Activated T-helper 1 cell treated with anti-CD3 and anti-CD28 coated beads, Interleukin-12 subunit alpha, Interleukin-12 subunit beta, Interleukin-2, Interleukin-4 antibody, amounts not matched to agents 30 ng/mL and 10 ng/mL and 1 ng/mL, durations not matched to agents 14 hours and 24 hours and 36 hours (primary cell): ENCODE measurements around the gene ITPR1. TPM values are rescaled to one million over a fixed set of nuclear protein-coding genes. Genes with fewer than 3 reads are reported as not detected.

Experiments
- DNase-seq: peaks from one replicate; pipeline ENCODE4 v3.0.0; 2021; ENCODE audit warnings: low spot score
- H3K27ac Mint-ChIP-seq: one replicate; pipeline ENCODE4 v1.8.0; 2021; ENCODE audit warnings: mild to moderate bottlenecking, mixed read lengths
- H3K27me3 Mint-ChIP-seq: one replicate; pipeline ENCODE4 v1.8.0; 2022; ENCODE audit warnings: mild to moderate bottlenecking, moderate library complexity, mixed read lengths; ENCODE audit not compliant: insufficient read depth
- H3K36me3 Mint-ChIP-seq: one replicate; pipeline ENCODE4 v1.8.0; 2021; ENCODE audit warnings: low read depth, mixed read lengths
- H3K4me1 Mint-ChIP-seq: one replicate; pipeline ENCODE4 v1.8.0; 2021; ENCODE audit warnings: low read depth, mixed read lengths
- H3K4me3 Mint-ChIP-seq: one replicate; pipeline ENCODE4 v1.8.0; 2021; ENCODE audit warnings: mild to moderate bottlenecking, moderate library complexity, mixed read lengths
- H3K9me3 Mint-ChIP-seq: one replicate; pipeline ENCODE4 v1.8.0; 2021; ENCODE audit warnings: mixed read lengths
- intact Hi-C: fragments of 100-400 bp; cut with micrococcal nuclease; formaldehyde crosslinking; loops from one replicate; pipeline ENCODE4 v1.15.1; 2024
- total RNA-seq: library from RNA; stranded (reverse); gene quantifications from 2 replicates; pipeline ENCODE4 v1.2.3, GENCODE V29; 2022

Gene ITPR1
- total RNA-seq, 1 donor from 2014 or later = 108 TPM

DNA sequence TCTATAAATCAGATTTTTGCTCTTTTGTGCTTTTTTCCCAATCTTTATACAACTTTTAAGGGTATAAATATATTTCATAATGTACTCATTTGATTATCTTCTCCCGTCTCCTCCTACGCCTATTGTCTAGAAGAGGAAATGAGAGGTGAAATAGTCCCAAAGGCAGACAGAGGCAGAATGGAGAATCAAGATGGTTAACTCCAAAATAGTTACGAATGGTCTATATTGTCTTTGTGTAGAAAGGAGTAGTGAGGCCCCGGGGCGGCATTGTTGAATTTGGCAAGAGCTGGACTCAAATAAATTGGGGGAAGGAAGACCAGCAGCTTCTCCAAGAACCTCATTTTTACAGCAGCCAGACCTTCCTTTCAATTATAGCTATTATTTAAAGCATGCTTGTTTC lies 23.9 kb downstream of the ITPR1 start:
- H3K27ac Mint-ChIP-seq = no peak overlapping the region
- intact Hi-C loops = no loop called here
- H3K4me3 Mint-ChIP-seq = no peak overlapping the region
- peaks cover 34% of the 10 kb centered on the region for H3K36me3 Mint-ChIP-seq
- H3K9me3 Mint-ChIP-seq = no peaks in the 10 kb centered on the region
- H3K4me1 Mint-ChIP-seq = peaks cover 32% of the 10 kb centered on the region
- DNase-seq = no peak
- H3K27me3 Mint-ChIP-seq = no peaks in the 10 kb centered on the region

DNA sequence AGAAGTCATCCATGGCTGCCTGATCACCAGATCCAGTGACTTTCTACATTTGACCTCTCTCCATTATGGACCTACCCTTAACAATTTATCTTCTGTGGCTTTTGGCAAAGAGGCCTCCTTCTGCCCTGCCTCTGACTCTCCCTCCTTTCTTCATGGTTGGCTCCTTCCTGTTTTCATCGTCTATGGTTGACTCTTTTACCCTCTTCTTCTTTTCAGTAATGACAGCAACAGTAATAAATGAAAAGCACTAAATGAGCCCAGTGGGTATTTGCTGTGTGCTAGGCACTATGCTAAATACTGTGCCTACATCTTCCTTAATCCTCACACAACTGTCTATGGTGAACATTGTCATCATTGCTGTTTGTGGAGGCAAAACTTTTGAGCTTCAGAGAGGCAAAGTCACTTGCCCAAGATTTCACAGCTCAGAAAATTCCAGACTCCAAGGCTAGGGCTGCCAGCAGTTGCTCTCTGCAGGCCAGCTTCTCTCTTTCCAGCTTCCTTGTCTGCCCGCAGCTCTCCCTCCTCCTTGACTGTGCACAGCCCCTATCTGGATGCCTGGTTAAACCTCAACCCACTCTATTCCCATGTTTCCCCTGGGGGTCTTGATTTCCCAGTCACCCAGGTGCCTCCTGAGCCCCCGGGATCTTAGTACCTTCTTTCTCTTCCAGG lies 24.6 kb downstream of the ITPR1 start:
- H3K4me1 Mint-ChIP-seq = peaks cover 32% of the 10 kb centered on the region
- intact Hi-C loops = no loop called here
- H3K9me3 Mint-ChIP-seq = no peaks in the 10 kb centered on the region
- peaks cover 39% of the 10 kb centered on the region for H3K36me3 Mint-ChIP-seq
- H3K27me3 Mint-ChIP-seq = no peaks in the 10 kb centered on the region
- peak overlapping the region; percentile 62 for H3K27ac Mint-ChIP-seq
- H3K4me3 Mint-ChIP-seq = no peak overlapping the region
- no peak for DNase-seq

DNA sequence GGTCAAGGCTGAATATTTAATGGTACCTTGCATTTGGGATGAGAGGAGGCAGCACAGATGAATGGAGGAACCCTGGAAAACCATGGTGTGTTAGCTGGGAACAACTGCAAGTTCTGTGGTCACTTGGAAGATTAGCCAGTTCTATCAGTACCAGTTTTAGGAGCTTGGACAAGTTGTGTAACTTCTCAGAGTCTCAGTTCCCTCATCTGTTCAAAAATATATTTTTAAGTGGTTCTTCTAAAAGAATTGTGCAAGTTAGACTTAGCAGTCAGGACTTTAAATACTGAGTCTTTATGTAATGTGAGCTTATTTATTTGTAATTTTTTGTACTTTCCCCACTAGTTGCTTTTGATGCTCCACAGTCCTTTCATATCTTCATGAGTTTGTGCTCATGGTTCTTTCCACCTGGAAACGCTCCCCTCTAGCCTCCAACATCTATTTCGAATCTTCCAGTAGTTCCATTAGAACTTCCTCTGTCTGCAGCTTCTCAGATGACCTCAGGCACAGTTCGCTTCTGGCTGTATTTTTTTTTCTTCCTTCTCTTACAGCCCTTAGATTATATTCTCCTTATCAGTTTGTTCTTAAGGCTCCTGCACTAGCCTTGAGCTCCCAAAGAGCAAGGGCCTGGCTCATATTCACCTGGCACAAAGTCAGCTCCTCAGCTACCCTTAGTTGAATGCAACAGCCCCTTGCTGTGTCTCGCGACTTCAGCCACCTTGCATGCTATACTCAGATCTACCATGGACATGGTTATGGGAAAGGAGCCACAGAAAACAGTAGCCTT lies 27.1 kb downstream of the ITPR1 start:
- no peaks in the 10 kb centered on the region for H3K27me3 Mint-ChIP-seq
- no peak for DNase-seq
- H3K27ac Mint-ChIP-seq = peak overlapping the region; percentile 24
- H3K36me3 Mint-ChIP-seq = peaks cover 43% of the 10 kb centered on the region
- H3K4me1 Mint-ChIP-seq = peaks cover 35% of the 10 kb centered on the region
- H3K9me3 Mint-ChIP-seq = no peaks in the 10 kb centered on the region
- no peak overlapping the region for H3K4me3 Mint-ChIP-seq
- intact Hi-C loops = no loop called here

DNA sequence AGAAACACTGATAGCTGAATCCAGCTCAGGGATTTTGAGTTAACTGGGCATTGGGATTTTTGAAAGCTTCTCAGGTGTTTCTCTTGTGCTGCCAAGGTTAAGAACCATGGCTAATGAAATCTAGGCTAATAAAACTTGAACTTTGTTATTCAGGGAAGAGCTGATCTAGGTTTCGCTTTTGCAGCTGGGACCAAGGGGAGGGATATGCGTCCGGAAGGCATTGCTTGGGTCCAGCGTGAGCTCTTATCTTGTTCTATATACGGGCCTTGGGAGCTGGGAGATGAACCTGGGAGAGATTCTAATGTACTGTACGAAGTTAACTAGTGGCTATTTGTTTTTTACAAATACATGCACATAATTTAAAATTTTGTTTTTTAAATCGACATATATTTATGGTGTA lies 29.8 kb downstream of the ITPR1 start:
- Mint-ChIP-seq H3K4me3 (no peak overlapping the region), H3K9me3 (no peaks in the 10 kb centered on the region), H3K27me3 (no peaks in the 10 kb centered on the region), H3K4me1 (peaks cover 36% of the 10 kb centered on the region), H3K27ac (no peak overlapping the region), H3K36me3 (peaks cover 34% of the 10 kb centered on the region)
- no peak for DNase-seq
- intact Hi-C loops = no loop called here

DNA sequence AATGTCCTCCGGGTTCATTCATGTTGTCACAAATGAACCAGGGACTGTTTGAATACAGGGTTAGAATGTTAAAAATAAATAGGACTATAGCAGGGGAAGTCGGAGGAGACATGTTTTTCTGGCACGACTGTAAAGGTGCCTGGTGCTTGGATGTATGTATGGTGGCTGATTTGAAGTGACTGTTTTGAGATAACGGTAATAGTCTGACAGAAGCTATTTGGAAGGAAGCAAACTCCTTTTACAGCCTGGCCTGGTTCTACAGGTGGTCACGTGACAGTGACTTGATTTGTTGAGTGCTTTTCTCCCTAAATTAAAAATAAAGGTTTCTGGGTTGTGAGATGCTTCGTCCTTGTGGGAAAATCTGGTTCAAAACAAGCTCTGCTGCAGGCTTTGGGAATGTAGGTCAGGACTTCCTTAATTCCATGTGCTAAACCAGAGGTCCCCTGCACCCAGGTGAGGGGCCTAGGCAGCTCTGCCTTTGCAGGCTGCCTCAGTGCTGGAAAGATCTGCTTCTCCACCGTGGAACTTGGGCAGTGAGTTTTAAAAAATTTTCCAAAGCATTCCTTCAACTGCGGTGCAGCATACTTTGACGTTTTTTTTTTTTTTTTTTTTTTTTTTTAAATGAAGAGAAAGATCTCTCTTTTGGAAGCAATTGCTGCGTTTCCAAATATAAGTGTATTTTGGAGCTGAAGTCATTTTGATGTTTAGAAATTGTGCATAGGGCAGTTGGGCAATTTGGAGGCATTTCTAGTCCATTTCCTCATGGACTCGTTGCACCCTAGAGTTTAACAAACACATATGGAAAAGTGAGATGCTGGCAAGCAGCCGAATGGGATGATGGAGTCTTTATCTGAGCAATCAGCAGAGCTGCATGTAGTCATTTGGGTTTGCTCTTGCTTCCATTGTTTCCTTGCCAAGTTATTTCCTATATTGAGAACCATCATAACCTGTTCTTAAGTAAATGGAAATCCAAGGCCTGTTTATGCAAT lies 30.9 kb downstream of the ITPR1 start:
- intact Hi-C loops = no loop called here
- no peak overlapping the region for H3K27ac Mint-ChIP-seq
- H3K4me3 Mint-ChIP-seq = no peak overlapping the region
- DNase-seq = no peak
- no peaks in the 10 kb centered on the region for H3K27me3 Mint-ChIP-seq
- H3K9me3 Mint-ChIP-seq = no peaks in the 10 kb centered on the region
- peaks cover 28% of the 10 kb centered on the region for H3K36me3 Mint-ChIP-seq
- peaks cover 28% of the 10 kb centered on the region for H3K4me1 Mint-ChIP-seq

DNA sequence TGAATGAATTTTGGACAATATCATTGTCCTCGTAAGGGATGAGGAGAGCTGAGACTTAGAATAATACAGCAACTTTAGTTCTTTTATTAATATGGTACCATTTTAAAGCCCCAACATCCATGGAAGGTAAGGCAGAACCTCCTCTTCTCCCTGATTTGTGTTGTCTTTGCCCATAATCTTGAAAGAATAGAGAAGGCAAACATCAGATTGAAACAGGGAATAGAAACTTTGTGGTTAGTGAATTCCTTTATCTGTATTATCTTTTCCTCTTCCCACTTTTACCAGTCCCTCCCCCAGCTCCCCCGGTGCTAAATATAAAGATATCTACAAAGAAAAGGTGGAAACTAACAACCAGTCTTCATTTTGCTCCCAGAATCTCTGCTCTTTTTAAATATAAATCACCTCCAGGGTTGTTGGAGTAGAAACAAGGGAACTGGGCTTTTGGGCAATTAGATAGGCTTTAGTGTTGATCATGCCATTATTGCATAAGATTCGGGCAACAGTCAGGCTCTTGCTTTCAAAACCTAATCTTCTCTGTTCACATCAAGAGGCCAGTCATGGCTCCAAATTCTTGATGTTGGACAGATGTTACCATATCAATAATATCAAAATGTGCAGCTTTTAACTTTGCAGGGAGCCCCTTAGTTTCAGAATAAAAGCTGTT lies 32.5 kb downstream of the ITPR1 start:
- H3K27me3 Mint-ChIP-seq = no peaks in the 10 kb centered on the region
- H3K4me1 Mint-ChIP-seq = peaks cover 15% of the 10 kb centered on the region
- H3K27ac Mint-ChIP-seq = no peak overlapping the region
- no peaks in the 10 kb centered on the region for H3K9me3 Mint-ChIP-seq
- DNase-seq = no peak
- H3K4me3 Mint-ChIP-seq = no peak overlapping the region
- intact Hi-C loops = no loop called here
- peaks cover 19% of the 10 kb centered on the region for H3K36me3 Mint-ChIP-seq

DNA sequence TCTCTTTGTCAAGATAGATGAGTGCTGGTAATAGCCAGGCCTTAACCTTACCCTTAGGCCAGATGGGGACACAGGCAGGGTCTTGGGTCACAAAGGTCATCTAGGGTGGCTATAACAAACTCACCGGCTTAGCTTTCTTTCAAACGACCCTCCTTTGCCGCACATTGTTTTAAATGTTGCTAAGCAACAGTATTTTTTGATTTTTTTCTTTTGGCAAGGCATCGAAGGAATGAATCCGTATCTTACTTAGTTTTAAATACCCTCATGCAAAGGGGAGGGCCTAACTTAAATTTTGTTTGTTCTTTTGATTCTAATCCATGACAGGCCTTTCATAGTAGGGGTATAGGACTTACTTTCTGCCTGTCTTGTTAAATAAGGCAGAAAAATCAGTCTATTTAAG lies 35.2 kb downstream of the ITPR1 start:
- no peak for DNase-seq
- Mint-ChIP-seq H3K4me3 (no peak overlapping the region), H3K36me3 (peaks cover 9% of the 10 kb centered on the region), H3K9me3 (no peaks in the 10 kb centered on the region), H3K27ac (no peak overlapping the region), H3K4me1 (peaks cover 15% of the 10 kb centered on the region), H3K27me3 (no peaks in the 10 kb centered on the region)
- intact Hi-C loops = no loop called here

DNA sequence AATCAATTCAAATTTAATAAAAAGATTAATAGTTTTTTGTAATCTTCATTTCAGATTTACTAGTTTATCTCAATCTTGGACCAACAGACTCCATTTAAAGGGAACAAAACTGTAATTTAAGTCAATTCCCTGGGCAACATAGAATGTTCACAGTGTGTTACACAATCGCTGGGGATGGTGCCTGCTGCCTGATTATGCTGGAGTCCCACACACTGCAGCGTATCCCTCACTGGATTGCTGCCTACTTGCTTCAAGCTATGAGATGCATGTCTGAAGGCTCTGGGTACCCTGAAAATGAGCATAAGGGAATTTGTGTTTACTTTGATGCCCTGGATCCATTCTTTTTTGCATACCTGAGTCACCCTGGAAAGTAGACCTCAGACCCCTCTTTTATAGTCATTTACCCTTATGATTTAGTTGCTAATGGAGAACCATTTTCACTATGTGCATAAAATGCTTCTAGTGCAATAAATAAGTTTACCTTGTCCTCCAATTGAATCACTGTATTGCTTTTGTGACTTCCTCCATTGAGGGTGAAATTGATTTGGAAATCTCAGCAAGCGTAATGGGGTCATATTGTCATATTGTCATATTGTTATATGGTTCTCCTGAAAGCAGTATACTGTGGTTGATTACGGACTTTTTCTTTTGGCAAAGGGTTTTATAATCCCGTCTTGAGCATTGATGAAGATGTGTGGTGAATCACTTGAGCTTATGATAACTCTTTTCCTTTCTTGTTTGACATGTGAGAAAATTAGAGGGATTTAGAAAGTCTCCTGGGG lies 35.9 kb downstream of the ITPR1 start:
- Mint-ChIP-seq H3K4me1 (peaks cover 15% of the 10 kb centered on the region), H3K27ac (no peak overlapping the region), H3K27me3 (no peaks in the 10 kb centered on the region), H3K36me3 (peaks cover 2% of the 10 kb centered on the region), H3K4me3 (no peak overlapping the region), H3K9me3 (no peaks in the 10 kb centered on the region)
- DNase-seq = no peak
- intact Hi-C loops = no loop called here

DNA sequence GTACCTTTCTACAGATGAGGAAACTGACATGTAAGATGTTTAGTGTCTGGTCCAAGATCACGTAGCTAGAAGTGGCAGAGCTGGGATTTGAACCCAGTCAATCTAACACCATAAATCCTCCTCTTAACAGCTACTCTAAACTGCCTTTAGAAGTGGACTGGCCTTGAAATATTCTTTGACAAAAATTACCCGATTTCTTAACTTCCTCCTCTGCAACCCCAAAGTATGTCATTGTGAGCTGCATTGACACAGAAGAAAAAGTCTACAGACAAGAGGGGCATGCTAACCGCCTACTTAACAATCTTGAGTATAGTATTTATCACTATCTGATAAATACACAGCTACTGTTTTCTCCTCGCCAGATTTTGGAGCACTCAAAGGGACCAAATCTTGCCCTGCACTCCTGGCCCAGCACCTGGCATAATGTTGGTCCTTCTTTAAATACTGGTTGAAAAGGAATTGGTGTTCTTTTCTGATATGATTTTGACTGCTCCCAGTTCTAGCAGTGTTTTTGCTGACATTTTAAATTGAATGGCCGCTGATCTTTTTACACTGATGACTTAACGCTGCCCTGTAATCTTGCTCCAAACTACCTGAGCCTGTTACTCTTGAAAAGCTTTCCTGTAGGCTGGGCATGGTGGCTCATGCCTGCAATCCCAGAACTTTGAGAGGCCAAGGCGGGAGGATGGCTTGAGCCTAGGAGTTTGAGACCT lies 36.9 kb downstream of the ITPR1 start:
- Mint-ChIP-seq H3K4me3 (no peak overlapping the region), H3K27me3 (no peaks in the 10 kb centered on the region), H3K36me3 (peaks cover 2% of the 10 kb centered on the region), H3K9me3 (no peaks in the 10 kb centered on the region), H3K27ac (no peak overlapping the region), H3K4me1 (peaks cover 14% of the 10 kb centered on the region)
- DNase-seq = no peak
- intact Hi-C loops = no loop called here

DNA sequence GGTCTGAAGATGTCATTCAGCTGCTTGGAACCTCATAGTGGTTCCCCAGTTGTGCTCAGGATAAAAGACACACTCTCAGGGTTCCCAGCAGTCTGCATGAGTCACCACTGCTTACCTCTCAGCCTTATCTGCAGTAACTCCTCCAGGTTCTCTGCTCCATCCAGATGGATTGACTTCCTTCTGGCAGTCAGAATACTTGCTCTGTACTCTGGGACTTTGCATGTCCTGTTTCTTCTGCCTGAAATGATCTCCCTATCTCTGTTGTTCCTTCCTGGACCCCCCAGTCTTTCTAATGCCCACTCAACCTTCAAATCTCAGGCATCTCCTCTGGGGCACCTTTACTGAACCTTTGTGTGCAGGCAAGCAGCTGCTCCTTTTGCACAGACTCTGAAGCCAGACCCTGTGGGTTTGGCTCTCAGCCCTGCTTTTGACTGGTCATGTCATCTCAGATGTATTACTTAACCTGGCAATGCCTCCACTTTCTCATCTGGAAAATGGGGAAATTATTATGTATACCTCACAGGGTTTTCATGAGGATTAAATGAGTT lies 38.4 kb downstream of the ITPR1 start:
- H3K27ac Mint-ChIP-seq = no peak overlapping the region
- peaks cover under 1% of the 10 kb centered on the region for H3K4me1 Mint-ChIP-seq
- no peaks in the 10 kb centered on the region for H3K9me3 Mint-ChIP-seq
- H3K36me3 Mint-ChIP-seq = peaks cover 2% of the 10 kb centered on the region
- no peak overlapping the region for H3K4me3 Mint-ChIP-seq
- H3K27me3 Mint-ChIP-seq = no peaks in the 10 kb centered on the region
- DNase-seq = no peak
- intact Hi-C loops = no loop called here

DNA sequence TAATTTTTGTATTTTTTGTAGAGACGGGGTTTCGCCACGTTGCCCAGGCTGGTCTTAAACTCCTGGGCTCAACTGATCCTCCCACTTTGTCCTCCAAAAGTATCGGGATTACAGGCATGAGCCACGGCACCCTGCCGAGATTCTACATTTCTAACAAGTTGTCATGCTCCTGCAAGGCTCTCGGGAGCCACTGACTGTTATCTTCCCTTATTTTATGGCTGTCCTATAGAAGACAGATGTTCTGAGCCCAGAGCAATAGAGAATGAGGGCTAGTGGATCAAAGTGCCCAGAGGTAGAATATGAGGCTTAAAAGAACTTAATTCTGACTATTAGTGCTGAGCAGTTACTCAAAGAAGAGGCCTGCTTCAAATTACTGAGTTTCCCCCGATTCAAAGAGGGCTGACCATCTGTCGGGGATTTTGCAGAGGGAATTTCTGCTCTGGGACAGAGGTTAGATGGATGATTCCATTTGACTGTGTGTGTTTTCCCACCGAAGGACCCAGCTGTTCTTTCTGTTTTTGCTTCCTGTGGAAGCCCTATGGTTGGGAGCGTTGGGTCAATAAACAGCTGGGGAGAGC lies 39.5 kb downstream of the ITPR1 start:
- H3K4me1 Mint-ChIP-seq = no peaks in the 10 kb centered on the region
- H3K4me3 Mint-ChIP-seq = no peak overlapping the region
- H3K27ac Mint-ChIP-seq = no peak overlapping the region
- no peaks in the 10 kb centered on the region for H3K9me3 Mint-ChIP-seq
- intact Hi-C loops = no loop called here
- H3K27me3 Mint-ChIP-seq = no peaks in the 10 kb centered on the region
- DNase-seq = no peak
- peaks cover 6% of the 10 kb centered on the region for H3K36me3 Mint-ChIP-seq
